Measurements from ENCODE around the gene NFIB.

Gene NFIB

GRCh38 chr9:14256588-14256987, 57.4 kb downstream of the NFIB start:
- DNase-seq (ENCODE audit: insufficient read length, low spot score): no peak
- TF ChIP-seq CTCF (IDR thresholded peaks at IDR 0.05; ENCODE audit: insufficient read depth, missing control alignments): no peak
- no peak for FAIRE-seq

- DNase-seq (ENCODE audit: insufficient read length, low spot score): no peak
- no peak for FAIRE-seq
- no peak for TF ChIP-seq CTCF (IDR thresholded peaks at IDR 0.05; ENCODE audit: insufficient read depth, missing control alignments)
These were observed 62.5 kb downstream of the NFIB start for GRCh38 chr9:14251154-14252071.

GRCh38 chr9:14250794-14251153, 63.2 kb downstream of the NFIB start:
- FAIRE-seq: no peak
- DNase-seq (ENCODE audit: insufficient read length, low spot score): no peak
- no peak for TF ChIP-seq CTCF (IDR thresholded peaks at IDR 0.05; ENCODE audit: insufficient read depth, missing control alignments)

- TF ChIP-seq CTCF (IDR thresholded peaks at IDR 0.05; ENCODE audit: insufficient read depth, missing control alignments): no peak
- no peak for DNase-seq (ENCODE audit: insufficient read length, low spot score)
- no peak for FAIRE-seq
These were observed 64.4 kb downstream of the NFIB start for GRCh38 chr9:14249527-14249926.

- FAIRE-seq: no peak
- TF ChIP-seq CTCF (IDR thresholded peaks at IDR 0.05; ENCODE audit: insufficient read depth, missing control alignments): no peak
- no peak for DNase-seq (ENCODE audit: insufficient read length, low spot score)
These were observed 65.8 kb downstream of the NFIB start for GRCh38 chr9:14248149-14248548.

GRCh38 chr9:14247577-14247976, 66.4 kb downstream of the NFIB start:
- FAIRE-seq: no peak
- no peak for DNase-seq (ENCODE audit: insufficient read length, low spot score)
- no peak for TF ChIP-seq CTCF (IDR thresholded peaks at IDR 0.05; ENCODE audit: insufficient read depth, missing control alignments)

GRCh38 chr9:14246951-14247350, 67.0 kb downstream of the NFIB start:
- DNase-seq (ENCODE audit: insufficient read length, low spot score) (no peak), FAIRE-seq (no peak)
- no peak for TF ChIP-seq CTCF (IDR thresholded peaks at IDR 0.05; ENCODE audit: insufficient read depth, missing control alignments)

Measured in D721Med (cell line).